Neural cell (in vitro differentiated cells): ENCODE measurements around the gene FCHSD2. TPM values are rescaled to one million over a fixed set of nuclear protein-coding genes. Genes with fewer than 3 reads are reported as not detected.
"Not testable (repeated sequence)": the region's sequence is repeated elsewhere in the genome, so short reads cannot be mapped to it uniquely, and the experiment has no call there.

Source experiments
- H2AFZ ChIP-seq: fragments of 200-600, 300-800 bp; sonication (generic), shearing (Covaris generic); 2 replicates; pipeline ENCODE4 v1.6.0; 2014; ENCODE audit warnings: low read depth, mild to moderate bottlenecking, antibody characterized with exemption, low read length, moderate library complexity
- H3F3A ChIP-seq: fragments of 200-600 bp; shearing (Covaris generic); 2 replicates; pipeline ENCODE4 v1.6.1; 2016; ENCODE audit warnings: mild to moderate bottlenecking, moderate library complexity, mixed read lengths, antibody characterized with exemption, low read length; ENCODE audit not compliant: insufficient read depth, poor library complexity, severe bottlenecking
- H3K27ac ChIP-seq: fragments of 200-600, 300-800 bp; sonication (generic), shearing (Covaris generic); 2 replicates; pipeline ENCODE4 v1.5.1; 2014; ENCODE audit warnings: mild to moderate bottlenecking, low read length, moderate library complexity
- H3K27me3 ChIP-seq: fragments of 300-800, 200-600 bp; sonication (generic), shearing (Covaris generic); 2 replicates; pipeline ENCODE4 v1.6.0; 2014; ENCODE audit warnings: mild to moderate bottlenecking, low read depth, low read length, moderate library complexity; ENCODE audit not compliant: insufficient read depth
- H3K36me3 ChIP-seq: fragments of 300-800, 200-600 bp; sonication (generic), shearing (Covaris generic); 2 replicates; pipeline ENCODE4 v1.5.1; 2014; ENCODE audit warnings: mild to moderate bottlenecking, antibody characterized with exemption, low read length, moderate library complexity; ENCODE audit not compliant: insufficient read depth
- H3K4me2 ChIP-seq: fragments of 300-800, 200-600 bp; sonication (generic), shearing (Covaris generic); 2 replicates; pipeline ENCODE4 v1.6.0; 2014; ENCODE audit warnings: mild to moderate bottlenecking, low read length
- H3K4me3 ChIP-seq: fragments of 300-800, 200-600 bp; sonication (generic), shearing (Covaris generic); 2 replicates; pipeline ENCODE4 v1.5.1; 2014; ENCODE audit warnings: mild to moderate bottlenecking, low read length, moderate library complexity
- H3K79me2 ChIP-seq: fragments of 200-600 bp; shearing (Covaris generic); replicated peaks from 2 replicates; pipeline ENCODE4 v1.6.0; 2014; ENCODE audit warnings: mild to moderate bottlenecking, low read length, moderate library complexity; ENCODE audit not compliant: insufficient read depth
- H3K9ac ChIP-seq: fragments of 300-800, 200-600 bp; sonication (generic), shearing (Covaris generic); 2 replicates; pipeline ENCODE4 v1.6.1; 2016; ENCODE audit warnings: mild to moderate bottlenecking, low read length, mixed read lengths
- H3K9me2 ChIP-seq: fragments of 200-600 bp; shearing (Covaris generic); 2 replicates; pipeline ENCODE4 v1.6.1; 2016; ENCODE audit warnings: mild to moderate bottlenecking, low read length, mixed read lengths; ENCODE audit not compliant: insufficient read depth
- H3K9me3 ChIP-seq: fragments of 200-600, 300-800 bp; sonication (generic), shearing (Covaris generic); 2 replicates; pipeline ENCODE4 v1.6.1; 2016; ENCODE audit warnings: mild to moderate bottlenecking, mixed run types, low read length, moderate library complexity, mixed read lengths
- H4K20me1 ChIP-seq: fragments of 200-600 bp; shearing (Covaris generic); 2 replicates; pipeline ENCODE4 v1.6.1; 2016; ENCODE audit warnings: mild to moderate bottlenecking, mixed run types; ENCODE audit not compliant: insufficient read depth
- CTCF ChIP-seq: fragments of 450-650 bp; IDR thresholded peaks from 2 replicates; pipeline ENCODE4 v1.5.1; 2014; ENCODE audit warnings: antibody characterized with exemption, mild to moderate bottlenecking, moderate library complexity; ENCODE audit not compliant: poor library complexity, severe bottlenecking
- EP300 ChIP-seq: fragments of 450-650 bp; conservative IDR thresholded peaks from 2 replicates; pipeline ENCODE4 v1.6.1; 2014; ENCODE audit warnings: antibody characterized with exemption, mild to moderate bottlenecking, moderate library complexity; ENCODE audit not compliant: poor library complexity, severe bottlenecking
- EZH2 ChIP-seq: fragments of 200-600, 300-800 bp; shearing (Covaris generic), sonication (generic); IDR thresholded peaks from 2 replicates; pipeline ENCODE4 v1.6.1; 2014; ENCODE audit warnings: antibody characterized with exemption, low read length, borderline replicate concordance, mild to moderate bottlenecking; ENCODE audit not compliant: insufficient read depth, poor library complexity, severe bottlenecking
- MXI1 ChIP-seq: fragments of 450-650 bp; conservative IDR thresholded peaks from 2 replicates; pipeline ENCODE4 v1.6.1; 2014; ENCODE audit warnings: antibody characterized with exemption, mild to moderate bottlenecking; ENCODE audit not compliant: poor library complexity, severe bottlenecking
- POLR2AphosphoS5 ChIP-seq: IDR thresholded peaks from 2 replicates; pipeline ENCODE4 v1.6.1; 2012
- RAD21 ChIP-seq: fragments of 450-650 bp; conservative IDR thresholded peaks from 2 replicates; pipeline ENCODE4 v1.6.1; 2014; ENCODE audit warnings: antibody characterized with exemption, mild to moderate bottlenecking, moderate library complexity
- REST ChIP-seq: IDR thresholded peaks from 2 replicates; pipeline ENCODE4 v1.6.1; 2012; ENCODE audit warnings: borderline replicate concordance
- SMC3 ChIP-seq: fragments of 450-650 bp; conservative IDR thresholded peaks from 2 replicates; pipeline ENCODE4 v1.6.1; 2014; ENCODE audit warnings: antibody characterized with exemption, mild to moderate bottlenecking, moderate library complexity; ENCODE audit not compliant: poor library complexity
- TAF1 ChIP-seq: IDR thresholded peaks from 2 replicates; pipeline ENCODE4 v1.6.1; 2012; ENCODE audit warnings: low read depth
- polyA plus RNA-seq: library from polyadenylated mRNA; depleted of rRNA; stranded (reverse); fragments of >200 nt; gene quantifications from 2 replicates; pipeline ENCODE4 v1.2.3, GENCODE V29; 2014

The FCHSD2 gene
- polyA plus RNA-seq, 1 donor from 2014 or later, result 40.8 TPM

GRCh38 chr11:73124800-73125199 lies 17.3 kb downstream of the FCHSD2 start:
- Histone ChIP-seq H3K79me2 (peaks cover 6% of the 10 kb centered on the region), H2AFZ (no peak overlapping the region), H3K9ac (no peak overlapping the region), H3K27ac (no peak overlapping the region), H3K4me3 (no peak overlapping the region), H3K27me3 (no peaks in the 10 kb centered on the region), H3K9me2 (no peaks in the 10 kb centered on the region), H3K9me3 (no peaks in the 10 kb centered on the region), H3K36me3 (no peaks in the 10 kb centered on the region), H3K4me2 (no peak overlapping the region), H4K20me1 (no peaks in the 10 kb centered on the region), H3F3A (no peaks in the 10 kb centered on the region)
- no peak for TF ChIP-seq RAD21

- not testable (repeated sequence) for H3K4me2 ChIP-seq, H4K20me1 ChIP-seq, H2AFZ ChIP-seq, H3K27ac ChIP-seq, H3K9ac ChIP-seq, H3K79me2 ChIP-seq, H3K36me3 ChIP-seq, H3K9me3 ChIP-seq, H3K4me3 ChIP-seq, H3K27me3 ChIP-seq, H3F3A ChIP-seq, H3K9me2 ChIP-seq
Measured at GRCh38 chr11:73123892-73124291, 18.2 kb downstream of the FCHSD2 start.

- no peak overlapping the region for H3K4me2 ChIP-seq
- no peaks in the 10 kb centered on the region for H4K20me1 ChIP-seq
- no peaks in the 10 kb centered on the region for H3K27me3 ChIP-seq
- no peaks in the 10 kb centered on the region for H3K9me2 ChIP-seq
- H3K9me3 ChIP-seq, result no peaks in the 10 kb centered on the region
- H3K4me3 ChIP-seq, result no peak overlapping the region
- TF ChIP-seq RAD21, result no peak
- no peak for TF ChIP-seq MXI1
- no peak for TF ChIP-seq POLR2AphosphoS5
- TF ChIP-seq CTCF, result no peak
- no peak for TF ChIP-seq REST
- TF ChIP-seq TAF1, result no peak
- no peak for TF ChIP-seq SMC3
- TF ChIP-seq EP300, result no peak
- no peak for TF ChIP-seq EZH2
- no peaks in the 10 kb centered on the region for H3F3A ChIP-seq
- no peaks in the 10 kb centered on the region for H3K36me3 ChIP-seq
- H3K79me2 ChIP-seq, result peaks cover 6% of the 10 kb centered on the region
- no peak overlapping the region for H3K27ac ChIP-seq
- H2AFZ ChIP-seq, result no peak overlapping the region
- no peak overlapping the region for H3K9ac ChIP-seq
Measured at GRCh38 chr11:73121692-73122091, 20.4 kb downstream of the FCHSD2 start.
